Neural progenitor cell (in vitro differentiated cells): Measurements from ENCODE around the gene ARAP2. TPM values are rescaled to one million over a fixed set of nuclear protein-coding genes. Genes with fewer than 3 reads are reported as not detected.

Experiments used
- DNase-seq: peaks from one replicate; pipeline ENCODE4 v3.0.0-alpha.2; 2016; ENCODE audit warnings: low spot score
- H2AFZ ChIP-seq: fragments of 200-600 bp; sonication (generic); replicated peaks from 2 replicates; pipeline ENCODE4 v1.6.1; 2016; ENCODE audit warnings: antibody characterized with exemption
- H3F3A ChIP-seq: fragments of 200-600 bp; sonication (generic); 2 replicates; pipeline ENCODE4 v1.6.1; 2016; ENCODE audit warnings: antibody characterized with exemption, low read depth
- H3K27ac ChIP-seq: fragments of 200-600 bp; sonication (generic); 2 replicates; pipeline ENCODE4 v1.5.1; 2016; ENCODE audit warnings: mild to moderate bottlenecking
- H3K27me3 ChIP-seq: fragments of 200-600 bp; sonication (generic); 2 replicates; pipeline ENCODE4 v1.6.1; 2016; ENCODE audit warnings: mild to moderate bottlenecking, moderate library complexity
- H3K36me3 ChIP-seq: fragments of 200-600 bp; sonication (generic); 2 replicates; pipeline ENCODE4 v1.5.1; 2016
- H3K4me1 ChIP-seq: fragments of 200-600 bp; sonication (generic); 2 replicates; pipeline ENCODE4 v1.6.1; 2016; ENCODE audit warnings: mixed run types
- H3K4me2 ChIP-seq: fragments of 200-600 bp; sonication (generic); 2 replicates; pipeline ENCODE4 v1.6.1; 2016
- H3K4me3 ChIP-seq: fragments of 200-600 bp; sonication (generic); 2 replicates; pipeline ENCODE4 v1.5.1; 2016
- H3K79me2 ChIP-seq: fragments of 200-600 bp; sonication (generic); 2 replicates; pipeline ENCODE4 v1.6.1; 2016; ENCODE audit warnings: low read depth
- H3K9ac ChIP-seq: fragments of 200-600 bp; sonication (generic); 2 replicates; pipeline ENCODE4 v1.6.1; 2016
- H3K9me3 ChIP-seq: fragments of 200-600 bp; sonication (generic); 2 replicates; pipeline ENCODE4 v1.5.1; 2016; ENCODE audit warnings: low read depth
- H4K20me1 ChIP-seq: fragments of 200-600 bp; sonication (generic); 2 replicates; pipeline ENCODE4 v1.6.1; 2016; ENCODE audit warnings: low read depth
- H3K27ac Mint-ChIP-seq: 3 replicates; pipeline ENCODE4 v1.8.0; 2021; ENCODE audit warnings: mixed read lengths
- H3K27me3 Mint-ChIP-seq: 2 replicates; pipeline ENCODE4 v1.8.0; 2022; ENCODE audit warnings: low read depth, mild to moderate bottlenecking, inconsistent platforms, moderate library complexity, mixed read lengths; ENCODE audit not compliant: insufficient read depth
- H3K36me3 Mint-ChIP-seq: 3 replicates; pipeline ENCODE4 v1.8.0; 2021; ENCODE audit warnings: mixed read lengths
- H3K4me1 Mint-ChIP-seq: 3 replicates; pipeline ENCODE4 v1.8.0; 2021; ENCODE audit warnings: mixed read lengths
- H3K4me3 Mint-ChIP-seq: 3 replicates; pipeline ENCODE4 v1.8.0; 2021; ENCODE audit warnings: mild to moderate bottlenecking, moderate library complexity, mixed read lengths
- H3K9me3 Mint-ChIP-seq: 3 replicates; pipeline ENCODE4 v1.8.0; 2020; ENCODE audit warnings: mixed read lengths
- EZH2 ChIP-seq: fragments of 200-600 bp; sonication (generic); IDR thresholded peaks from 2 replicates; pipeline ENCODE4 v1.6.1; 2017; ENCODE audit warnings: antibody characterized with exemption, mild to moderate bottlenecking, moderate library complexity
- EZH2phosphoT487 ChIP-seq: fragments of 200-600 bp; sonication (generic); IDR thresholded peaks from 2 replicates; pipeline ENCODE4 v1.6.1; 2017; ENCODE audit warnings: antibody characterized with exemption
- total RNA-seq: library from RNA; depleted of rRNA; stranded (reverse); fragments of >200 nt; gene quantifications from 2 replicates; pipeline ENCODE4 v1.2.3, GENCODE V29; 2015; ENCODE audit warnings: low replicate concordance
- TF ChIP-seq, protein P1 (sequence below): fragments of 200-600 bp; sonication (generic); IDR thresholded peaks from 2 replicates; pipeline ENCODE4 v1.5.1; 2017; ENCODE audit warnings: antibody characterized with exemption, mild to moderate bottlenecking

The ARAP2 gene
- total RNA-seq, 1 donor from 2014 or later = 1.6 TPM

DNA sequence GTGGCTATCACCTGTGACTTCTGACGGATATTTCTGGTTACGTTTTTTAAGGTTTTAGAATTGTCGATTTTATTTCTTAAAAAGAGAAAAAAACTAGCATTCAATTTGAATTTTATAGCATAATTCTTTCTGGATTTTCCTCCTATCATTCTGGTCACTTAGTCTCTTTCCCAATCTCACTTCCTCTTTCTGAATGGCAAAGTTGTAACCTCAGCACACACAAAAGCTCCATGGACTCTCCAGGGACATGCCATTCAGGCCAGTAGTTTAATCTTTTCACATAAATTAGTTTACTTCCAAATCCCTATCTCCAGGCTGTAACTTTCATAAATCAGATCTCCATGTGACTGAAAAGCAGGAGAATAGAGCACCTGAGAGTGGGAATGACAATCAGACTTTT is 110.7 kb downstream of the ARAP2 start:
- no peak overlapping the region for H3K4me3 ChIP-seq
- Mint-ChIP-seq H3K9me3 (no peaks in the 10 kb centered on the region), H3K4me3 (no peak overlapping the region), H3K36me3 (no peaks in the 10 kb centered on the region), H3K27ac (no peak overlapping the region), H3K4me1 (peaks cover 4% of the 10 kb centered on the region), H3K27me3 (no peaks in the 10 kb centered on the region)
- H3K36me3 ChIP-seq = no peaks in the 10 kb centered on the region
- H2AFZ ChIP-seq = no peak overlapping the region
- no peaks in the 10 kb centered on the region for H3K27me3 ChIP-seq
- H3F3A ChIP-seq = no peaks in the 10 kb centered on the region
- no peak overlapping the region for H3K27ac ChIP-seq
- H3K4me2 ChIP-seq = no peak overlapping the region
- H4K20me1 ChIP-seq = no peaks in the 10 kb centered on the region
- TF ChIP-seq EZH2 = no peak
- TF ChIP-seq, protein P1, sequence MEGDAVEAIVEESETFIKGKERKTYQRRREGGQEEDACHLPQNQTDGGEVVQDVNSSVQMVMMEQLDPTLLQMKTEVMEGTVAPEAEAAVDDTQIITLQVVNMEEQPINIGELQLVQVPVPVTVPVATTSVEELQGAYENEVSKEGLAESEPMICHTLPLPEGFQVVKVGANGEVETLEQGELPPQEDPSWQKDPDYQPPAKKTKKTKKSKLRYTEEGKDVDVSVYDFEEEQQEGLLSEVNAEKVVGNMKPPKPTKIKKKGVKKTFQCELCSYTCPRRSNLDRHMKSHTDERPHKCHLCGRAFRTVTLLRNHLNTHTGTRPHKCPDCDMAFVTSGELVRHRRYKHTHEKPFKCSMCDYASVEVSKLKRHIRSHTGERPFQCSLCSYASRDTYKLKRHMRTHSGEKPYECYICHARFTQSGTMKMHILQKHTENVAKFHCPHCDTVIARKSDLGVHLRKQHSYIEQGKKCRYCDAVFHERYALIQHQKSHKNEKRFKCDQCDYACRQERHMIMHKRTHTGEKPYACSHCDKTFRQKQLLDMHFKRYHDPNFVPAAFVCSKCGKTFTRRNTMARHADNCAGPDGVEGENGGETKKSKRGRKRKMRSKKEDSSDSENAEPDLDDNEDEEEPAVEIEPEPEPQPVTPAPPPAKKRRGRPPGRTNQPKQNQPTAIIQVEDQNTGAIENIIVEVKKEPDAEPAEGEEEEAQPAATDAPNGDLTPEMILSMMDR = no peak
- no peak for TF ChIP-seq EZH2phosphoT487
- no peak overlapping the region for H3K9ac ChIP-seq
- no peaks in the 10 kb centered on the region for H3K79me2 ChIP-seq
- H3K9me3 ChIP-seq = no peaks in the 10 kb centered on the region
- peak; percentile 2 for DNase-seq
- no peaks in the 10 kb centered on the region for H3K4me1 ChIP-seq

DNA sequence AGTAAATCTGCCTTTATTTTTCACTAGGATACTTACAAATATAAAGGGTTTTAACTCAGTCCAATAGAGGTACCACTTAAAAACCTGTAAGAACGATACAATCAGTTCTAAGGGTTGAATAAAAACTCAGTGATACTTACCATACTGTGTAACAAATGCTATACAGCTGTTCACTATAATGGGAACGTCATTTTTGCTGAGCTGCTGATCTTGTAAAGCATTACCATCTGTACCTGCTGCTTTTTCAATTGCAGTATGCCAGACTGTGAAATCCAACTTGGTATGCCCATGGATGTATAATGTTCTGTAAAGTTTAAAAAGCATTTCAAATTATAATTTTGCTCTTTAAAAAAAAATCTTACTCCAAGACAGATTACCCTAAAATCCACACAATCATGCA is 111.2 kb downstream of the ARAP2 start:
- no peaks in the 10 kb centered on the region for H3K36me3 Mint-ChIP-seq
- no peaks in the 10 kb centered on the region for H3K9me3 ChIP-seq
- H3K4me3 Mint-ChIP-seq = no peak overlapping the region
- H3K4me1 Mint-ChIP-seq = peaks cover under 1% of the 10 kb centered on the region
- no peaks in the 10 kb centered on the region for H3K27me3 ChIP-seq
- H3K9me3 Mint-ChIP-seq = no peaks in the 10 kb centered on the region
- H4K20me1 ChIP-seq = no peaks in the 10 kb centered on the region
- no peak overlapping the region for H2AFZ ChIP-seq
- DNase-seq = no peak
- H3K79me2 ChIP-seq = no peaks in the 10 kb centered on the region
- H3K4me2 ChIP-seq = no peak overlapping the region
- TF ChIP-seq EZH2phosphoT487 (no peak), EZH2 (no peak)
- TF ChIP-seq, protein P1 = no peak
- no peak overlapping the region for H3K27ac Mint-ChIP-seq
- no peaks in the 10 kb centered on the region for H3F3A ChIP-seq
- H3K27ac ChIP-seq = no peak overlapping the region
- H3K4me3 ChIP-seq = no peak overlapping the region
- H3K4me1 ChIP-seq = no peaks in the 10 kb centered on the region
- H3K27me3 Mint-ChIP-seq = no peaks in the 10 kb centered on the region
- H3K36me3 ChIP-seq = no peaks in the 10 kb centered on the region
- no peak overlapping the region for H3K9ac ChIP-seq

DNA sequence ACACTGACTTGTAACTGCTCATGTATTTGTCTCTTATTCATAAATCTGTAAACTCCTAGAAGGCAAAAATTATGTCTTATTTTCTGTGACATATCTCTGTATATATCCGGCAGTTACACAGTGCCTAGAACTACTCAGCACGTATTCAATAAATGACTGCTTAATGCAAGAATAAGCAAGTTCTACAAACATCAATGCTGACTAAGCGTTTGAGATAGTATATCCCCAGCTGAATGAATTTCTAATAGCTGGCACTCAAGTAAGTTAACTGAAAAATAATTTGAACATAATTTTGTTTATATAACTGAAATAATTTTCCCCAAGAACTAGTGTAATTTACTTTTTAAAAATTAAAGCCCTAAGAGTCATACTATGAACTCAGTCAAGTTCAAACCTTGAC is 113.7 kb downstream of the ARAP2 start:
- Histone ChIP-seq H3K79me2 (no peaks in the 10 kb centered on the region), H3K27me3 (no peaks in the 10 kb centered on the region), H4K20me1 (no peaks in the 10 kb centered on the region), H3K4me2 (no peak overlapping the region), H3K4me1 (no peaks in the 10 kb centered on the region), H2AFZ (no peak overlapping the region), H3K9me3 (no peaks in the 10 kb centered on the region), H3F3A (no peaks in the 10 kb centered on the region), H3K4me3 (no peak overlapping the region), H3K9ac (no peak overlapping the region), H3K27ac (no peak overlapping the region), H3K36me3 (no peaks in the 10 kb centered on the region)
- TF ChIP-seq, protein P1 = no peak
- no peak for TF ChIP-seq EZH2phosphoT487
- no peak for TF ChIP-seq EZH2
- H3K4me3 Mint-ChIP-seq = no peak overlapping the region
- H3K27me3 Mint-ChIP-seq = no peaks in the 10 kb centered on the region
- no peaks in the 10 kb centered on the region for H3K9me3 Mint-ChIP-seq
- no peaks in the 10 kb centered on the region for H3K4me1 Mint-ChIP-seq
- no peak for DNase-seq
- no peaks in the 10 kb centered on the region for H3K36me3 Mint-ChIP-seq
- H3K27ac Mint-ChIP-seq = no peak overlapping the region

GRCh38 chr4:36128689-36129088 is 115.6 kb downstream of the ARAP2 start:
- H3K27me3 Mint-ChIP-seq = no peaks in the 10 kb centered on the region
- Histone ChIP-seq H3K4me2 (no peak overlapping the region), H3F3A (no peaks in the 10 kb centered on the region), H3K9me3 (no peaks in the 10 kb centered on the region), H3K27me3 (no peaks in the 10 kb centered on the region), H3K36me3 (no peaks in the 10 kb centered on the region), H4K20me1 (no peaks in the 10 kb centered on the region), H3K4me1 (no peaks in the 10 kb centered on the region), H3K27ac (no peak overlapping the region), H3K4me3 (no peak overlapping the region), H2AFZ (no peak overlapping the region), H3K9ac (no peak overlapping the region), H3K79me2 (no peaks in the 10 kb centered on the region)
- no peak for DNase-seq
- H3K4me3 Mint-ChIP-seq = no peak overlapping the region
- H3K27ac Mint-ChIP-seq = no peak overlapping the region
- no peaks in the 10 kb centered on the region for H3K9me3 Mint-ChIP-seq
- TF ChIP-seq EZH2phosphoT487 (no peak), EZH2 (no peak)
- TF ChIP-seq, protein P1 = no peak
- no peaks in the 10 kb centered on the region for H3K4me1 Mint-ChIP-seq
- H3K36me3 Mint-ChIP-seq = no peaks in the 10 kb centered on the region
